Keratinocyte (primary cell): ENCODE results near the gene EHBP1. TPM values are rescaled to one million over a fixed set of nuclear protein-coding genes. Genes with fewer than 3 reads are reported as not detected.

ENCODE experiments used
- DNase-seq: peaks from one replicate; pipeline ENCODE4 v3.0.0-alpha.2; 2011; ENCODE audit warnings: low read depth, missing footprints, low spot score
- FAIRE-seq: peaks from 2 replicates; lab custom pipeline; 2011; peaks lifted over from hg19 to GRCh38; lab: Jason Lieb, UNC
- H2AFZ ChIP-seq: 2 replicates; pipeline ENCODE4 v1.6.0; 2012; ENCODE audit warnings: low read length, control low read depth, inconsistent platforms; ENCODE audit not compliant: control insufficient read depth
- H3K27ac ChIP-seq: 2 replicates; pipeline ENCODE4 v1.5.1; 2011; ENCODE audit warnings: low read length; ENCODE audit not compliant: control insufficient read depth, insufficient read depth
- H3K27me3 ChIP-seq: 3 replicates; pipeline ENCODE4 v1.6.0; 2011; ENCODE audit warnings: low read length; ENCODE audit not compliant: control insufficient read depth, insufficient read depth; ENCODE audit errors: extremely low read depth
- H3K36me3 ChIP-seq, 2 experiments: 2 replicates in 1 of 2; 3 replicates in 1 of 2; pipeline ENCODE4 v1.5.1; 2011; ENCODE audit warnings: low read length in 2 of 2, mild to moderate bottlenecking in 1 of 2; ENCODE audit not compliant: control insufficient read depth in 2 of 2, insufficient read depth in 2 of 2; ENCODE audit errors: extremely low read depth in 1 of 2
- H3K4me1 ChIP-seq: 3 replicates; pipeline ENCODE4 v1.5.1; 2011; ENCODE audit warnings: low read length; ENCODE audit not compliant: control insufficient read depth, insufficient read depth; ENCODE audit errors: extremely low read depth
- H3K4me2 ChIP-seq: 3 replicates; pipeline ENCODE4 v1.6.0; 2011; ENCODE audit warnings: low read depth, low read length; ENCODE audit not compliant: control insufficient read depth, insufficient read depth; ENCODE audit errors: extremely low read depth
- H3K4me3 ChIP-seq, 3 experiments: fragments of 200-600 bp in 1 of 3; sonication (generic) in 1 of 3; 2 replicates in 2 of 3; 3 replicates in 1 of 3; pipeline ENCODE4 v1.5.1; 2011 to 2016; ENCODE audit warnings: low read length in 3 of 3, mild to moderate bottlenecking in 3 of 3, control low read depth in 2 of 3, inconsistent platforms in 1 of 3, low read depth in 1 of 3, mixed read lengths in 1 of 3, mixed run types in 1 of 3, moderate library complexity in 1 of 3; ENCODE audit not compliant: control insufficient read depth in 2 of 3, insufficient read depth in 2 of 3; ENCODE audit errors: extremely low read depth in 1 of 3
- H3K79me2 ChIP-seq: 2 replicates; pipeline ENCODE4 v1.6.0; 2012; ENCODE audit warnings: low read length; ENCODE audit not compliant: control insufficient read depth, insufficient read depth
- H3K9ac ChIP-seq: 3 replicates; pipeline ENCODE4 v1.6.0; 2011; ENCODE audit warnings: low read length; ENCODE audit not compliant: control insufficient read depth, insufficient read depth; ENCODE audit errors: extremely low read depth
- H3K9me1 ChIP-seq: 3 replicates; pipeline ENCODE4 v1.6.0; 2011; ENCODE audit warnings: low read length; ENCODE audit not compliant: control insufficient read depth, insufficient read depth; ENCODE audit errors: extremely low read depth
- H3K9me3 ChIP-seq: 2 replicates; pipeline ENCODE4 v1.5.1; 2012; ENCODE audit warnings: low read depth, low read length; ENCODE audit not compliant: control insufficient read depth
- H4K20me1 ChIP-seq: 3 replicates; pipeline ENCODE4 v1.6.0; 2011; ENCODE audit warnings: low read length; ENCODE audit not compliant: control insufficient read depth, insufficient read depth; ENCODE audit errors: extremely low read depth
- EZH2 ChIP-seq: IDR thresholded peaks from one replicate; pipeline ENCODE4 v1.6.1; 2012; ENCODE audit warnings: inconsistent platforms, mild to moderate bottlenecking, low read length, moderate library complexity
- dilution Hi-C: fragments of 300-500 bp; cut with MboI; formaldehyde crosslinking; loops from one replicate; pipeline ENCODE4 v1.7.0; 2020; ENCODE audit warnings: low sequenced_read_pairs; ENCODE audit not compliant: extremely low pct_ligation_motif_present
- polyA plus RNA-seq, 5 experiments: library from polyadenylated mRNA; depleted of rRNA in 3 of 5; stranded (reverse) in 3 of 5; stranded (forward) in 1 of 5; unstranded in 1 of 5; fragments of >200 nt; gene quantifications; 1 replicate in 1 of 5; 2 replicates in 3 of 5; 3 replicates in 1 of 5; pipeline versions ENCODE4 v1.2.1 to v1.2.3, GENCODE V29; 2011 to 2012; ENCODE audit warnings: missing spikeins in 2 of 5, low read depth in 1 of 5, low replicate concordance in 1 of 5
- TF ChIP-seq, protein P1 (sequence below), 3 experiments: IDR thresholded peaks in 1 of 3; conservative IDR thresholded peaks in 1 of 3; optimal IDR thresholded peaks in 1 of 3; 2 replicates in 2 of 3; 3 replicates in 1 of 3; pipeline versions ENCODE3 to v1.5.1; 2011; ENCODE audit warnings: low read length in 3 of 3, mild to moderate bottlenecking in 3 of 3, moderate library complexity in 2 of 3, control low read depth in 1 of 3, inconsistent platforms in 1 of 3; ENCODE audit not compliant: insufficient read depth in 2 of 3; ENCODE audit errors: extremely low read depth in 1 of 3

EHBP1 gene
- polyA plus RNA-seq, 1 donor (not counting 4 experiments of a cell fraction or from before 2014, with no cell fraction given): 59.0 TPM

DNA sequence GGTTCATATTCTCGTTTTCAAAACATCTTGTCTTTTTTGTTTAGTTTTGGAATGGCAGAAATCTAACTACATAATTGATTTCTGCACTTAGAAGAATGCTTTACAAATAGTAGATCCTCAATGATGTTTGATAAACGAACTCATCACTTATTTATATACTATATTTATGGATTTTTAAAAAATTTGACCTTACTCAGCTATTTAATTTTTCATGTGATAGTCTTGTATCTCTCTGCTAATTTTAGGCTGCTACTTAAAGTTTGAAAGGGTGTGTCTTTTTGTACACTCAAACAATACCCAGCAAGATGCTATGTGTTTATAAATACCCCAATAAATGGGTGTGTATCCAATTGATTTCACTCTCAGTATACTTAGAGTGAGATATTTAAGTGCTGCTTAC is 86.9 kb downstream of the EHBP1 start:
- H4K20me1 ChIP-seq: no peaks in the 10 kb centered on the region
- H3K36me3 ChIP-seq: no peaks in the 10 kb centered on the region
- H3K4me2 ChIP-seq: no peak overlapping the region
- H3K9me3 ChIP-seq: no peaks in the 10 kb centered on the region
- peaks cover 40% of the 10 kb centered on the region for H3K79me2 ChIP-seq
- dilution Hi-C loops: no loop called here
- DNase-seq (no peak), FAIRE-seq (no peak)
- no peaks in the 10 kb centered on the region for H3K27me3 ChIP-seq
- no peak overlapping the region for H3K27ac ChIP-seq
- H3K4me3 ChIP-seq: no peak overlapping the region
- no peak for TF ChIP-seq EZH2
- TF ChIP-seq, protein P1, sequence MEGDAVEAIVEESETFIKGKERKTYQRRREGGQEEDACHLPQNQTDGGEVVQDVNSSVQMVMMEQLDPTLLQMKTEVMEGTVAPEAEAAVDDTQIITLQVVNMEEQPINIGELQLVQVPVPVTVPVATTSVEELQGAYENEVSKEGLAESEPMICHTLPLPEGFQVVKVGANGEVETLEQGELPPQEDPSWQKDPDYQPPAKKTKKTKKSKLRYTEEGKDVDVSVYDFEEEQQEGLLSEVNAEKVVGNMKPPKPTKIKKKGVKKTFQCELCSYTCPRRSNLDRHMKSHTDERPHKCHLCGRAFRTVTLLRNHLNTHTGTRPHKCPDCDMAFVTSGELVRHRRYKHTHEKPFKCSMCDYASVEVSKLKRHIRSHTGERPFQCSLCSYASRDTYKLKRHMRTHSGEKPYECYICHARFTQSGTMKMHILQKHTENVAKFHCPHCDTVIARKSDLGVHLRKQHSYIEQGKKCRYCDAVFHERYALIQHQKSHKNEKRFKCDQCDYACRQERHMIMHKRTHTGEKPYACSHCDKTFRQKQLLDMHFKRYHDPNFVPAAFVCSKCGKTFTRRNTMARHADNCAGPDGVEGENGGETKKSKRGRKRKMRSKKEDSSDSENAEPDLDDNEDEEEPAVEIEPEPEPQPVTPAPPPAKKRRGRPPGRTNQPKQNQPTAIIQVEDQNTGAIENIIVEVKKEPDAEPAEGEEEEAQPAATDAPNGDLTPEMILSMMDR (optimal IDR thresholded peaks at IDR 0.05 in 1 of 3, IDR thresholded peaks at IDR 0.05 in 1 of 3, conservative IDR thresholded peaks at IDR 0.05 in 1 of 3; ENCODE audit: extremely low read depth in 1 of 3, insufficient read depth in 2 of 3, low read length in 3 of 3): no peak
- no peaks in the 10 kb centered on the region for H3K9me1 ChIP-seq
- no peak overlapping the region for H3K9ac ChIP-seq
- H2AFZ ChIP-seq: no peak overlapping the region
- peaks cover 12% of the 10 kb centered on the region for H3K4me1 ChIP-seq

DNA sequence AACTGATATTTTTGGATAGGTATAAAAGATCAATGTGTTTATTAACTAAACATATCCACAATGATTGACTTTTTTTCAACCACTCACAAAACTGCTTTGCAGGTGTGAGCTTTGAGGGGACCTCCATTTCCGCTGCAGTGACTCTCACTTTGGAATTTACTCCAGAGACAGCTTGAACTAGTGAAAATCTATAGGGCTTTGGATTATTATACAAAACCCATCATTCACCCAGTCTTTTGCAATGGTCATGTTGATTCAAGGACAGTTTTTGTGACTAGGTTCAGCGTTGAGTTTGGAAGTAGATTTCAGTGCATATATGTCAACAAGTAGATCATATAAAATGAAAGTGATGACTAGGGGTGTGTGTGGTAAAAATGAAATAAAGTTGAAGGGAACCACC is 87.7 kb downstream of the EHBP1 start:
- Histone ChIP-seq H3K27ac (no peak overlapping the region), H3K4me3 (no peak overlapping the region), H3K27me3 (no peaks in the 10 kb centered on the region), H4K20me1 (no peaks in the 10 kb centered on the region), H3K4me1 (peaks cover 10% of the 10 kb centered on the region), H3K36me3 (no peaks in the 10 kb centered on the region), H3K9ac (no peak overlapping the region), H3K79me2 (peaks cover 36% of the 10 kb centered on the region), H3K9me3 (no peaks in the 10 kb centered on the region), H3K9me1 (no peaks in the 10 kb centered on the region), H2AFZ (no peak overlapping the region), H3K4me2 (no peak overlapping the region)
- FAIRE-seq: no peak
- DNase-seq: no peak
- dilution Hi-C loops: no loop called here
- no peak for TF ChIP-seq EZH2
- TF ChIP-seq, protein P1 (optimal IDR thresholded peaks at IDR 0.05 in 1 of 3, IDR thresholded peaks at IDR 0.05 in 1 of 3, conservative IDR thresholded peaks at IDR 0.05 in 1 of 3; ENCODE audit: extremely low read depth in 1 of 3, insufficient read depth in 2 of 3, low read length in 3 of 3): no peak
